K562 (cell line): ENCODE results near the gene PGAP3. TPM values are rescaled to one million over a fixed set of nuclear protein-coding genes. Genes with fewer than 3 reads are reported as not detected.

Source experiments
- ATAC-seq: fragments of 200-7000 bp; cut with Tn5 transposase; 3 replicates; pipeline ENCODE4 v1.9.1; 2020; ENCODE audit warnings: moderate library complexity
- BruUV-seq: library from RNA; stranded (reverse); fragments of 400-500 nt; replicated peaks from 2 replicates; lab custom pipeline; 2021; lab: Mats Ljungman, UMichigan
- CTCF ChIA-PET: fragments of 300-600 bp; formaldehyde crosslinking; extraction: SDS; loops from one replicate; lab custom pipeline; 2021; ENCODE audit warnings: low intra/inter-chr PET ratio; lab: Yijun Ruan, JAX
- POLR2A ChIA-PET: fragments of 300-600, 350-650 bp; sonication (Branson Sonifier 250); formaldehyde crosslinking; extraction: SDS; loops from one replicate; lab custom pipeline; 2021; ENCODE audit warnings: antibody characterized with exemption, inconsistent platforms; lab: Yijun Ruan, JAX
- DNase-seq, 4 experiments: peaks; one replicate each; pipeline versions ENCODE4 v3.0.0 to v3.0.0-alpha.2; 2011 to 2018; ENCODE audit warnings: low spot score in 3 of 4, mixed read lengths in 3 of 4; ENCODE audit errors: extremely low read depth in 1 of 4
- FAIRE-seq: peaks from 2 replicates; lab custom pipeline; 2011; peaks lifted over from hg19 to GRCh38; lab: Jason Lieb, UNC
- H2AFZ ChIP-seq: 2 replicates; pipeline ENCODE4 v1.6.0; 2011; ENCODE audit warnings: low read depth, low read length, control low read depth, inconsistent platforms
- H3K27ac ChIP-seq: fragments of 200-600 bp; 3 replicates; pipeline ENCODE4 v1.8.0; 2011; ENCODE audit warnings: low read depth, mild to moderate bottlenecking, control low read depth, inconsistent platforms, low read length, moderate library complexity, mixed read lengths; ENCODE audit errors: extremely low read depth
- H3K27me3 ChIP-seq, 2 experiments: fragments of 300-600 bp in 1 of 2; 2 replicates in 1 of 2; 3 replicates in 1 of 2; pipeline versions ENCODE4 v1.6.0 to v1.8.0; 2011; ENCODE audit warnings: inconsistent platforms in 2 of 2, low read length in 2 of 2, mild to moderate bottlenecking in 1 of 2, mixed read lengths in 1 of 2, moderate library complexity in 1 of 2; ENCODE audit not compliant: control insufficient read depth in 2 of 2, insufficient read depth in 2 of 2
- H3K36me3 ChIP-seq: fragments of 300-600 bp; 3 replicates; pipeline ENCODE4 v1.8.0; 2011; ENCODE audit warnings: mild to moderate bottlenecking, low read length, inconsistent platforms; ENCODE audit not compliant: control insufficient read depth, insufficient read depth
- H3K4me1 ChIP-seq, 2 experiments: fragments of 200-600 bp in 1 of 2; replicated peaks in 1 of 2; 2 replicates in 1 of 2; 3 replicates in 1 of 2; pipeline versions ENCODE4 v1.5.1 to v1.8.0; 2011; ENCODE audit warnings: inconsistent platforms in 2 of 2, low read length in 2 of 2, mild to moderate bottlenecking in 1 of 2, mixed read lengths in 1 of 2, moderate library complexity in 1 of 2; ENCODE audit not compliant: control insufficient read depth in 2 of 2, insufficient read depth in 2 of 2
- H3K4me2 ChIP-seq: 2 replicates; pipeline ENCODE4 v1.6.1; 2011; ENCODE audit warnings: low read length, control low read depth, inconsistent platforms, mixed read lengths; ENCODE audit not compliant: insufficient read depth
- H3K4me3 ChIP-seq: fragments of 200-600 bp; sonication (generic), shearing (Covaris generic); 2 replicates; pipeline ENCODE4 v1.5.1; 2016; ENCODE audit warnings: control low read depth, inconsistent platforms
- H3K79me2 ChIP-seq: fragments of 200-600 bp; 3 replicates; pipeline ENCODE4 v1.8.0; 2011; ENCODE audit warnings: low read length, inconsistent platforms; ENCODE audit not compliant: control insufficient read depth, insufficient read depth
- H3K9ac ChIP-seq, 2 experiments: 2 replicates each; pipeline versions ENCODE4 v1.6.0 to v1.6.1; 2011; ENCODE audit warnings: low read depth in 2 of 2, low read length in 2 of 2, control low read depth in 1 of 2, inconsistent platforms in 1 of 2, mild to moderate bottlenecking in 1 of 2, mixed read lengths in 1 of 2; ENCODE audit not compliant: insufficient read depth in 1 of 2
- H3K9me1 ChIP-seq: one replicate; pipeline ENCODE4 v1.6.0; 2011; ENCODE audit warnings: inconsistent platforms, mild to moderate bottlenecking, low read length, moderate library complexity; ENCODE audit not compliant: control insufficient read depth, insufficient read depth
- H3K9me3 ChIP-seq: replicated peaks from 2 replicates; pipeline ENCODE4 v1.5.1; 2011; ENCODE audit warnings: low read depth, low read length, inconsistent platforms; ENCODE audit not compliant: control insufficient read depth, insufficient read depth
- H4K20me1 ChIP-seq: replicated peaks from 2 replicates; pipeline ENCODE4 v1.6.1; 2011; ENCODE audit warnings: low read length, inconsistent platforms, mixed read lengths; ENCODE audit not compliant: control insufficient read depth, insufficient read depth
- ATF1 ChIP-seq, 2 experiments: fragments of 450-650 bp in 1 of 2; IDR thresholded peaks; 2 replicates each; pipeline ENCODE4 v1.6.1; 2016; ENCODE audit warnings: missing compliant biosample characterization in 1 of 2, missing genetic modification characterization in 1 of 2
- BCOR ChIP-seq: fragments of 450-650 bp; IDR thresholded peaks from 2 replicates; pipeline ENCODE4 v1.6.1; 2016
- EGR1 ChIP-seq: fragments of 450-650 bp; conservative IDR thresholded peaks from 2 replicates; pipeline ENCODE4 v1.6.1; 2017; ENCODE audit warnings: mild to moderate bottlenecking
- KDM1A ChIP-seq, 2 experiments: fragments of 450-650 bp; IDR thresholded peaks; 2 replicates each; pipeline ENCODE4 v1.6.1; 2016; ENCODE audit warnings: mild to moderate bottlenecking in 2 of 2
- PBX2 ChIP-seq, 2 experiments: IDR thresholded peaks in 1 of 2; conservative IDR thresholded peaks in 1 of 2; 2 replicates each; pipeline ENCODE4 v1.6.1; 2016; ENCODE audit warnings: low read depth in 2 of 2, mild to moderate bottlenecking in 1 of 2, missing compliant biosample characterization in 1 of 2, missing genetic modification characterization in 1 of 2, moderate library complexity in 1 of 2
- POU5F1 ChIP-seq: fragments of 150-350 bp; IDR thresholded peaks from 2 replicates; pipeline ENCODE4 v1.6.1; 2014; ENCODE audit warnings: borderline replicate concordance, low read length, low read depth, mild to moderate bottlenecking; ENCODE audit not compliant: partially characterized antibody
- PRPF4 ChIP-seq: fragments of 200-400 bp; formaldehyde crosslinking; IDR thresholded peaks from one replicate; pipeline ENCODE4 v1.6.1; 2017; ENCODE audit warnings: low read length, low read depth, mild to moderate bottlenecking; ENCODE audit not compliant: insufficient read depth, poor library complexity, severe bottlenecking
- RBFOX2 ChIP-seq: fragments of 200-400 bp; formaldehyde crosslinking; IDR thresholded peaks from 2 replicates; pipeline ENCODE4 v1.6.1; 2017; ENCODE audit warnings: low read depth, mild to moderate bottlenecking, low read length, moderate library complexity
- SIRT6 ChIP-seq: IDR thresholded peaks from one replicate; pipeline ENCODE4 v1.6.1; 2012; ENCODE audit warnings: low read depth, mild to moderate bottlenecking, control low read depth, inconsistent platforms, low read length, moderate library complexity
- SMARCE1 ChIP-seq: fragments of 450-650 bp; IDR thresholded peaks from 2 replicates; pipeline ENCODE4 v1.7.1; 2016; ENCODE audit warnings: mild to moderate bottlenecking
- ZNF140 ChIP-seq: fragments of 250-450 bp; sonication (Bioruptor Pico); IDR thresholded peaks from 2 replicates; pipeline ENCODE4 v1.8.0; 2021; ENCODE audit warnings: moderate library complexity, mild to moderate bottlenecking, inconsistent platforms
- ZNF347 ChIP-seq: fragments of 450-650 bp; formaldehyde crosslinking; IDR thresholded peaks from 2 replicates; pipeline ENCODE4 v1.4.0; 2020; ENCODE audit warnings: low read depth, mild to moderate bottlenecking, moderate library complexity
- WGBS: fragments of 100-300 bp; shearing (Covaris generic); methylation state at CpG from one replicate; pipeline ENCODE4 v1.1.6; 2016; ENCODE audit warnings: low coverage, mixed read lengths; ENCODE audit not compliant: insufficient coverage; ENCODE audit errors: missing lambda C conversion rate; 5-methylcytosine and 5-hydroxymethylcytosine counted together
- in situ Hi-C: fragments of 300-500 bp; cut with MboI; formaldehyde crosslinking; loops from 4 replicates; pipeline ENCODE4 v1.15.0; 2018; ENCODE audit warnings: inconsistent platforms, mixed read lengths
- intact Hi-C: fragments of 100-400 bp; cut with micrococcal nuclease; formaldehyde crosslinking; loops from 2 replicates; pipeline ENCODE4 v1.14.2; 2022
- polyA plus RNA-seq, 8 experiments: library from polyadenylated mRNA; depleted of rRNA in 4 of 8; stranded (reverse) in 5 of 8; unstranded in 3 of 8; fragments of >200 nt; fragmentation: Nextera tagmentation in 2 of 8; fragmentation: Illumina TruSeq in 1 of 8; extraction: Ambion mirVana in 2 of 8; extraction: Trizol in 1 of 8; gene quantifications; 2 replicates each; pipeline versions ENCODE4 v1.2.1 to v1.2.3, GENCODE V29; 2011 to 2014; ENCODE audit warnings: inconsistent platforms in 1 of 8, missing spikeins in 1 of 8
- total RNA-seq, 7 experiments: library from RNA; depleted of rRNA in 6 of 7; stranded (reverse); fragments of >200 nt in 6 of 7; fragmentation: Illumina TruSeq in 2 of 7; extraction: Trizol in 2 of 7; gene quantifications; 2 replicates each; pipeline versions ENCODE4 v1.2.1 to v1.2.3, GENCODE V29; 2011 to 2021; ENCODE audit warnings: low replicate concordance in 1 of 7
- TF ChIP-seq, protein P1 (sequence below): IDR thresholded peaks from 2 replicates; pipeline ENCODE4 v1.6.1; 2012; ENCODE audit warnings: low read depth, low read length, improper control_type of control experiment, borderline replicate concordance
- TF ChIP-seq, protein P2 (sequence below): sonication (generic); formaldehyde crosslinking; IDR thresholded peaks from 2 replicates; pipeline ENCODE4 v1.8.0; 2022; ENCODE audit warnings: missing genetic modification reagents, mild to moderate bottlenecking, moderate library complexity, borderline replicate concordance

PGAP3 gene
- total and polyA plus RNA-seq, 9 of the 15 experiments (the other 6 are each of a cell fraction or from before 2014, with no cell fraction given): 0.38 to 9.4 (median 4.5) TPM

GRCh38 chr17:39722104-39722503 lies 34.2 kb upstream of the PGAP3 start (continued):
- no peak for TF ChIP-seq ATF1 (CRISPR knock-in tag; IDR thresholded peaks at IDR 0.05)
- no peak for TF ChIP-seq ATF1 (tag; IDR thresholded peaks at IDR 0.05)
- no peak for TF ChIP-seq PBX2 (CRISPR knock-in tag; IDR thresholded peaks at IDR 0.05; ENCODE audit: low read depth)
- no peak for TF ChIP-seq PBX2 (tag; conservative IDR thresholded peaks at IDR 0.05; ENCODE audit: low read depth)
- TF ChIP-seq RBFOX2: no peak
- TF ChIP-seq BCOR: peak; percentile 48; the same call in 1 of the 2 replicates
- TF ChIP-seq PRPF4: no peak

GRCh38 chr17:39719563-39720355 lies 31.9 kb upstream of the PGAP3 start:
- Histone ChIP-seq H3K27ac (no peak overlapping the region), H3K27me3 (no peaks in the 10 kb centered on the region), H2AFZ (no peak overlapping the region), H3K9ac (no peak overlapping the region; a peak in 1 of 4 replicates), H3K79me2 (no peaks in the 10 kb centered on the region), H3K36me3 (no peaks in the 10 kb centered on the region), H3K4me3 (no peak overlapping the region), H4K20me1 (no peaks in the 10 kb centered on the region), H3K4me1 (peaks cover 5 to 29% of the 10 kb centered on the region in 2 experiments; a peak in 4 of 5 replicates), H3K9me3 (no peaks in the 10 kb centered on the region), H3K9me1 (no peaks in the 10 kb centered on the region), H3K4me2 (no peak overlapping the region)
- intact Hi-C loops (no loop called here), in situ Hi-C loops (no loop called here)
- ATAC-seq (no peak), DNase-seq (no peak), FAIRE-seq (no peak)
- BruUV-seq: no TSS peak
- ChIA-PET POLR2A (interaction anchor here (1.5 kb wide), 1 partner anchor 9 kb away, joined by 5 read pairs; no protein-coding TSS in a partner anchor), CTCF (no interaction called here)
- 53% methylated on average over 4 of the region's 7 CpGs for WGBS
- TF ChIP-seq ZNF140 (CRISPR knock-in tag) (no peak), EGR1 (no peak), KDM1A (IDR thresholded peaks at IDR 0.05) (no peak), ZNF347 (CRISPR knock-in tag) (no peak), SIRT6 (no peak), SMARCE1 (no peak), POU5F1 (no peak)
- TF ChIP-seq, protein P1, sequence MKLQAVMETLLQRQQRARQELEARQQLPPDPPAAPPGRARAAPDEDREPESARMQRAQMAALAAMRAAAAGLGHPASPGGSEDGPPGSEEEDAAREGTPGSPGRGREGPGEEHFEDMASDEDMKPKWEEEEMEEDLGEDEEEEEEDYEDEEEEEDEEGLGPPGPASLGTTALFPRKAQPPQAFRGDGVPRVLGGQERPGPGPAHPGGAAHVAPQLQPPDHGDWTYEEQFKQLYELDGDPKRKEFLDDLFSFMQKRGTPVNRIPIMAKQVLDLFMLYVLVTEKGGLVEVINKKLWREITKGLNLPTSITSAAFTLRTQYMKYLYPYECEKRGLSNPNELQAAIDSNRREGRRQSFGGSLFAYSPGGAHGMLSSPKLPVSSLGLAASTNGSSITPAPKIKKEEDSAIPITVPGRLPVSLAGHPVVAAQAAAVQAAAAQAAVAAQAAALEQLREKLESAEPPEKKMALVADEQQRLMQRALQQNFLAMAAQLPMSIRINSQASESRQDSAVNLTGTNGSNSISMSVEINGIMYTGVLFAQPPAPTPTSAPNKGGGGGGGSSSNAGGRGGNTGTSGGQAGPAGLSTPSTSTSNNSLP: no peak
- TF ChIP-seq, protein P2, sequence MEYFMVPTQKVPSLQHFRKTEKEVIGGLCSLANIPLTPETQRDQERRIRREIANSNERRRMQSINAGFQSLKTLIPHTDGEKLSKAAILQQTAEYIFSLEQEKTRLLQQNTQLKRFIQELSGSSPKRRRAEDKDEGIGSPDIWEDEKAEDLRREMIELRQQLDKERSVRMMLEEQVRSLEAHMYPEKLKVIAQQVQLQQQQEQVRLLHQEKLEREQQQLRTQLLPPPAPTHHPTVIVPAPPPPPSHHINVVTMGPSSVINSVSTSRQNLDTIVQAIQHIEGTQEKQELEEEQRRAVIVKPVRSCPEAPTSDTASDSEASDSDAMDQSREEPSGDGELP (CRISPR knock-in tag): no peak
